ENCODE data around the gene OR6B3.

The OR6B3 gene

GRCh38 chr2:240053173-240054155 is at the start of gene OR6B3:
OR6B3 (minus strand) TSS chr2:240053521.
- no peak within 1 kb of the TSS for H3K9ac ChIP-seq (ENCODE audit: low read length in 2 of 2)
- H3K27me3 ChIP-seq (ENCODE audit: control insufficient read depth in 1 of 2, insufficient read depth in 2 of 2, low read length in 2 of 2) = peaks cover 24 to 35% of the 10 kb centered on the region in 2 donors
- H3K4me3 ChIP-seq (ENCODE audit: low read length in 2 of 2) = no peak within 1 kb of the TSS
- no peaks in the 10 kb centered on the region for H3K4me1 ChIP-seq (ENCODE audit: control insufficient read depth, insufficient read depth, low read length)
- no peaks in the 10 kb centered on the region for H3K36me3 ChIP-seq (ENCODE audit: control insufficient read depth in 2 of 2, insufficient read depth in 2 of 2, low read length in 2 of 2)
- H3K9me3 ChIP-seq (ENCODE audit: control insufficient read depth in 2 of 2, low read length in 2 of 2) = no peaks in the 10 kb centered on the region
- H3K27ac ChIP-seq (ENCODE audit: low read length) = no peak within 1 kb of the TSS

DNA sequence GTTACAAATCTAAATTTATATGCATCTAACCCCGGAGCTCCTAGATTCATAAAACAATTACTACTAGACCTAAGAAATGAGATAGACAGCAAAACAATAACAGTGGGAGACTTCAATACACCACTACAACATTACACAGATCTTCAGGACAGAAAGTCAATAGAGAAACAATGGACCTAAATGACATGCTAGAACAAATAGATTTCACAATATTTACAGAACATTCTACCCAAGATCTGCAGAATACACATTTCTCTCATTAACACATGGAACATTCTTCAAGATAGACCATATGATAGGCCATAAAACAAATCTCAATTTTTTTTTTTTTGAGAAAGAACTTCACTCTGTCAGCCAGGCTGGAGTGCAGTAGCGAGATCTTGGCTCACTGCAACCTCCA is 45.0 kb upstream of the OR6B3 start:
- Histone ChIP-seq H3K27ac (ENCODE audit: low read length) (no peak overlapping the region), H3K9ac (ENCODE audit: low read length in 2 of 2) (no peak overlapping the region), H3K27me3 (ENCODE audit: control insufficient read depth in 1 of 2, insufficient read depth in 2 of 2, low read length in 2 of 2) (peaks cover 21 to 28% of the 10 kb centered on the region in 2 donors)

GRCh38 chr2:240095556-240096523 is 42.5 kb upstream of the OR6B3 start:
- H3K4me3 ChIP-seq (ENCODE audit: low read length in 2 of 2) = no peak overlapping the region
- H3K36me3 ChIP-seq (ENCODE audit: control insufficient read depth in 2 of 2, insufficient read depth in 2 of 2, low read length in 2 of 2) = no peaks in the 10 kb centered on the region
- peaks cover 3 to 12% of the 10 kb centered on the region in 2 donors for H3K9me3 ChIP-seq (ENCODE audit: control insufficient read depth in 2 of 2, low read length in 2 of 2)
- no peaks in the 10 kb centered on the region for H3K4me1 ChIP-seq (ENCODE audit: control insufficient read depth, insufficient read depth, low read length)
- no peak overlapping the region for H3K9ac ChIP-seq (ENCODE audit: low read length in 2 of 2)
- peaks cover 22 to 28% of the 10 kb centered on the region in 2 donors for H3K27me3 ChIP-seq (ENCODE audit: control insufficient read depth in 1 of 2, insufficient read depth in 2 of 2, low read length in 2 of 2)
- H3K27ac ChIP-seq (ENCODE audit: low read length) = no peak overlapping the region

More for the DNA sequence above, 45.0 kb upstream of the OR6B3 start:
- H3K4me3 ChIP-seq (ENCODE audit: low read length in 2 of 2) = no peak overlapping the region
- H3K9me3 ChIP-seq (ENCODE audit: control insufficient read depth in 2 of 2, low read length in 2 of 2) = peaks cover 3 to 7% of the 10 kb centered on the region in 2 donors
- no peaks in the 10 kb centered on the region for H3K4me1 ChIP-seq (ENCODE audit: control insufficient read depth, insufficient read depth, low read length)
- no peaks in the 10 kb centered on the region for H3K36me3 ChIP-seq (ENCODE audit: control insufficient read depth in 2 of 2, insufficient read depth in 2 of 2, low read length in 2 of 2)

GRCh38 chr2:240089306-240089705 is 36.0 kb upstream of the OR6B3 start:
- H3K27ac ChIP-seq (ENCODE audit: low read length) = no peak overlapping the region
- H3K9ac ChIP-seq (ENCODE audit: low read length in 2 of 2) = no peak overlapping the region
- H3K4me1 ChIP-seq (ENCODE audit: control insufficient read depth, insufficient read depth, low read length) = no peaks in the 10 kb centered on the region
- no peaks in the 10 kb centered on the region for H3K36me3 ChIP-seq (ENCODE audit: control insufficient read depth in 2 of 2, insufficient read depth in 2 of 2, low read length in 2 of 2)
- peaks cover 0 to 13% of the 10 kb centered on the region in 2 donors for H3K9me3 ChIP-seq (ENCODE audit: control insufficient read depth in 2 of 2, low read length in 2 of 2)
- H3K4me3 ChIP-seq (ENCODE audit: low read length in 2 of 2) = no peak overlapping the region
- H3K27me3 ChIP-seq (ENCODE audit: control insufficient read depth in 1 of 2, insufficient read depth in 2 of 2, low read length in 2 of 2) = peaks cover 3 to 8% of the 10 kb centered on the region in 2 donors

GRCh38 chr2:240086563-240086962 is 33.2 kb upstream of the OR6B3 start:
- no peaks in the 10 kb centered on the region for H3K36me3 ChIP-seq (ENCODE audit: control insufficient read depth in 2 of 2, insufficient read depth in 2 of 2, low read length in 2 of 2)
- peaks cover 0 to 9% of the 10 kb centered on the region in 2 donors for H3K9me3 ChIP-seq (ENCODE audit: control insufficient read depth in 2 of 2, low read length in 2 of 2)
- no peaks in the 10 kb centered on the region for H3K4me1 ChIP-seq (ENCODE audit: control insufficient read depth, insufficient read depth, low read length)
- no peak overlapping the region for H3K4me3 ChIP-seq (ENCODE audit: low read length in 2 of 2)
- H3K9ac ChIP-seq (ENCODE audit: low read length in 2 of 2) = no peak overlapping the region
- H3K27me3 ChIP-seq (ENCODE audit: control insufficient read depth in 1 of 2, insufficient read depth in 2 of 2, low read length in 2 of 2) = peaks cover 0 to 7% of the 10 kb centered on the region in 2 donors
- H3K27ac ChIP-seq (ENCODE audit: low read length) = no peak overlapping the region

DNA sequence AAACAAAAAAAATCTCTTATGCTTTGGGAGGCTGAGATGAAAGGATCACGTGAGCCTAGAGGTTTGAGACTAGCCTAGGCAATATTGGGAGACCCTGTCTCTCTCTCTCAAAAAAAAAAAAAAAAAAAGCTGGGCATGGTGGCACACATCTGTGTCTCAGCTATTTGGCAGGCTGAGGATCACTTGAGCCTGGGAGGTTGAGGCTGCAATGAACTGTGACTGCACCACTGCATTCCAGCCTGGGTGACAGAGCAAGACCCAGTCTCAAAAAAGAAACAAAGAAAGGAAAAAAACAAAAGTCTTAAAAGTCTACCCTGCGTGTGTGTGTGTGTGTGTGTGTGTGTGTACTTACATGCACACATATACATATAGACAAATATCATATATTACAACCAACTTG is 25.3 kb upstream of the OR6B3 start:
- no peaks in the 10 kb centered on the region for H3K4me1 ChIP-seq (ENCODE audit: control insufficient read depth, insufficient read depth, low read length)
- H3K4me3 ChIP-seq (ENCODE audit: low read length in 2 of 2) = no peak overlapping the region
- no peak overlapping the region for H3K9ac ChIP-seq (ENCODE audit: low read length in 2 of 2)
- no peak overlapping the region for H3K27ac ChIP-seq (ENCODE audit: low read length)
- H3K9me3 ChIP-seq (ENCODE audit: control insufficient read depth in 2 of 2, low read length in 2 of 2) = peaks cover 6 to 8% of the 10 kb centered on the region in 2 donors
- no peaks in the 10 kb centered on the region for H3K36me3 ChIP-seq (ENCODE audit: control insufficient read depth in 2 of 2, insufficient read depth in 2 of 2, low read length in 2 of 2)
- no peaks in the 10 kb centered on the region for H3K27me3 ChIP-seq (ENCODE audit: control insufficient read depth in 1 of 2, insufficient read depth in 2 of 2, low read length in 2 of 2)

DNA sequence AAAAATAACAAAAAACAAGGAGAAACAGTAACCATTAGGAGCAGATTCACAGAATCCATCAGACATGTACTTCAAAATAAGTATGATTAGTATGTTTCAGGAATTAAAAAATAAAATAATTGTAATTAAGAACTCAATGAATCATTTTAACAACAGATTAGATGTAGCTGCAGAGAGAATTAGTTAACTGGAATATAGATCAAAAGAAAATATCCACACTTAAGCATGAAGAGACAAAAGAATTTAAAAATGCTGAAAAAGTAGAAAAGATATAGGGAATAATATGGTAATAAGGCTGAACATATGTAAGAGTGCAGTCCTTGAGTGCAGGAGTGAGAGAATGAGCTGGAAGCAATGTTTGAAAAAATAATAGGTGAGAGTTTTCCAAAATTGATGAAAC is 24.1 kb upstream of the OR6B3 start:
- H3K9me3 ChIP-seq (ENCODE audit: control insufficient read depth in 2 of 2, low read length in 2 of 2) = peaks cover 6 to 8% of the 10 kb centered on the region in 2 donors
- no peaks in the 10 kb centered on the region for H3K36me3 ChIP-seq (ENCODE audit: control insufficient read depth in 2 of 2, insufficient read depth in 2 of 2, low read length in 2 of 2)
- H3K4me3 ChIP-seq (ENCODE audit: low read length in 2 of 2) = no peak overlapping the region
- H3K9ac ChIP-seq (ENCODE audit: low read length in 2 of 2) = no peak overlapping the region
- H3K27ac ChIP-seq (ENCODE audit: low read length) = no peak overlapping the region
- no peaks in the 10 kb centered on the region for H3K4me1 ChIP-seq (ENCODE audit: control insufficient read depth, insufficient read depth, low read length)
- no peaks in the 10 kb centered on the region for H3K27me3 ChIP-seq (ENCODE audit: control insufficient read depth in 1 of 2, insufficient read depth in 2 of 2, low read length in 2 of 2)

DNA sequence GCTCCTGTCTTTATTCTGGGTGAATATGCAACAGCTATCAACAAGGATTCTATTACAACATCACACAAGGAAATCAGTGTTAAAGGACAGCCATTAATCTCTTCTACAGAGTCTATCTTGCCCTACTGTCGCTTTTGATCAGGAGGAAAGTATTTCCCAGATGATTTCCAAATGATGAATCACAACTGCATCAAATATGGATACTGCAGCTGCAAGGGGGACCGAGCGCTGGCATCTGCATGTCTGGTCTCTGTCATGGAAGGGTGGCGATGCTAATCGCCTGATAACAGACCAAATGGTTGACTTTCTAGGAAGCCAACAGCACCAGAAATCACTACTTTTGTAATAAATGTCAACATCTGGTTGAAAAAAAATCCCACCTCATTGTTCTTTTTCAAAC is 21.2 kb upstream of the OR6B3 start:
- no peak overlapping the region for H3K9ac ChIP-seq (ENCODE audit: low read length in 2 of 2)
- H3K4me3 ChIP-seq (ENCODE audit: low read length in 2 of 2) = no peak overlapping the region
- no peaks in the 10 kb centered on the region for H3K4me1 ChIP-seq (ENCODE audit: control insufficient read depth, insufficient read depth, low read length)
- no peaks in the 10 kb centered on the region for H3K36me3 ChIP-seq (ENCODE audit: control insufficient read depth in 2 of 2, insufficient read depth in 2 of 2, low read length in 2 of 2)
- no peaks in the 10 kb centered on the region for H3K27me3 ChIP-seq (ENCODE audit: control insufficient read depth in 1 of 2, insufficient read depth in 2 of 2, low read length in 2 of 2)
- no peak overlapping the region for H3K27ac ChIP-seq (ENCODE audit: low read length)
- peaks cover 6 to 8% of the 10 kb centered on the region in 2 donors for H3K9me3 ChIP-seq (ENCODE audit: control insufficient read depth in 2 of 2, low read length in 2 of 2)

GRCh38 chr2:240070907-240071306 is 17.6 kb upstream of the OR6B3 start:
- Histone ChIP-seq H3K36me3 (ENCODE audit: control insufficient read depth in 2 of 2, insufficient read depth in 2 of 2, low read length in 2 of 2) (no peaks in the 10 kb centered on the region), H3K4me3 (ENCODE audit: low read length in 2 of 2) (no peak overlapping the region), H3K27me3 (ENCODE audit: control insufficient read depth in 1 of 2, insufficient read depth in 2 of 2, low read length in 2 of 2) (no peaks in the 10 kb centered on the region), H3K9me3 (ENCODE audit: control insufficient read depth in 2 of 2, low read length in 2 of 2) (peaks cover 0 to 2% of the 10 kb centered on the region in 2 donors), H3K27ac (ENCODE audit: low read length) (no peak overlapping the region), H3K9ac (ENCODE audit: low read length in 2 of 2) (no peak overlapping the region), H3K4me1 (ENCODE audit: control insufficient read depth, insufficient read depth, low read length) (no peaks in the 10 kb centered on the region)

DNA sequence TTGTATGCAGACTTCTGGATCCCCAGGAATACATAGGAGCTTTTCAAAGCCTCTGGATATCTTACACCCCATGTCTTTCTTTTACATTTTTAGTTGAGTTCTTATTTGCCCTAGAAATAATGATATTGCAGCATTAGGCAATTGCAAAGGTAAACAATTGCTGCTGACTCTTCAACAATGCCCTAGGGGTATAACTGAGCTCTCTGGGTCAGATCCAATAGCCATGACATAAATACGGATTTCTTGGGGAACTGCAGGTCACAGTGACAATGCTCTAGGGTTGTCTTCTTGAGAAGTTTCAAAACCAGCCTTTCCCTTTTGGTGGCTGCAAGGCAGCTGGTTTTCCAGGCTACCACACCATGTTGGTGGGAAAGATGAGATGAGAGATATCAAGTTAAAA is 16.5 kb upstream of the OR6B3 start:
- H3K9me3 ChIP-seq (ENCODE audit: control insufficient read depth in 2 of 2, low read length in 2 of 2) = no peaks in the 10 kb centered on the region
- H3K27me3 ChIP-seq (ENCODE audit: control insufficient read depth in 1 of 2, insufficient read depth in 2 of 2, low read length in 2 of 2) = no peaks in the 10 kb centered on the region
- no peak overlapping the region for H3K9ac ChIP-seq (ENCODE audit: low read length in 2 of 2)
- H3K27ac ChIP-seq (ENCODE audit: low read length) = no peak overlapping the region
- no peak overlapping the region for H3K4me3 ChIP-seq (ENCODE audit: low read length in 2 of 2)
- no peaks in the 10 kb centered on the region for H3K4me1 ChIP-seq (ENCODE audit: control insufficient read depth, insufficient read depth, low read length)
- no peaks in the 10 kb centered on the region for H3K36me3 ChIP-seq (ENCODE audit: control insufficient read depth in 2 of 2, insufficient read depth in 2 of 2, low read length in 2 of 2)
